ENCODE measurements around the gene STRIP2. TPM values are rescaled to one million over a fixed set of nuclear protein-coding genes. Genes with fewer than 3 reads are reported as not detected.
A peak's percentile ranks its signal among the peaks of the same experiment; 100 is the strongest.

Gene STRIP2
- total and polyA plus RNA-seq, 9 of the 15 experiments (the other 6 are each of a cell fraction or from before 2014, with no cell fraction given) = 10.1 to 81.8 (median 42.3) TPM

DNA sequence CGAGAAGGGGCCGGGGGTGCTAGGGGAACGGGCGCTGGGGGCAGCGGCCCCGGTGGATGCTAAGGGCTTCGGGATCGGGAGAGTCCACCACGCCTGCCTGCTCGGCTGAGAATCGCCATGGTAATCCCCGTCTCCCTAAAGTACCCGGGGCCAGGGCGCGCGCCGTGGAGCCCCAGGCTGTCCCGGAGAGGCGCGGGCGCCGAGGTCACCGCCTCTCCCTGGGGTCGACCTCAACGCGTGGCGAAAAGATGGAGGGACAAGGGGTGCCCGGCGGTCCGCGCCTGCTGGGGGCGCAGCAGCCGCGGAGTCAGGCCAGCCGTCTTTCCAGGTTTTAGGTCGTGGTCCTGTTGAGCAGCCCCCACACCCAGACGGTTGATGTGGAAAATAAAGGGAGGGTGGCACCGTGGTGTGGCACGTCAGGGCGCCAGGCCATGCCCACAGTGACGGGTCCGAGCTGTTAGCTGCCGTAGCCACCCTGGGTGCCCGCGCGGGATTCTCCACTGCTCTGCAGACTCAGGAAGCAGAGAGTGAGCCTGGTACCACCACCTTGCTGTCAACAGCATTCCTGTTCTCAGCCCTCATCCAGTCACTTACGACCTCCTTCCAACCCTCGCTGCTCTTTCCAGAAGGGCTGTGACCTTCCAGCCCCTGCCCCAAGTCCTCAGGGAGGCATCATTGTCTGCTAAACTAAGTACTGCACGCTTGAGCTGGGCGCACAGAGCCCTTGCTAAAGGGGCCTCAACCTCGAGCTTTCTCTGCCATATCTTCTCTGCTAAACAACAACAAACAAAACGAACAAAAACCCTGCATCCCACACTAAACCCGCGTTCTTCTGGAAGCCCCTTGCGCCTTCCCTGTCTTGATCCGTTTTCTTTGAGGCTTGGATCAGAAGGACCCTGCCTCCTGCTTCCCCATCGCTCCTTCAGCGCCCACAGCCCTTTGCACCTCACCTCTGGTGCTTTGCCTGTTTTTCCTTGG is 68.8 kb downstream of the STRIP2 start (continued):
- TF ChIP-seq, protein P1, sequence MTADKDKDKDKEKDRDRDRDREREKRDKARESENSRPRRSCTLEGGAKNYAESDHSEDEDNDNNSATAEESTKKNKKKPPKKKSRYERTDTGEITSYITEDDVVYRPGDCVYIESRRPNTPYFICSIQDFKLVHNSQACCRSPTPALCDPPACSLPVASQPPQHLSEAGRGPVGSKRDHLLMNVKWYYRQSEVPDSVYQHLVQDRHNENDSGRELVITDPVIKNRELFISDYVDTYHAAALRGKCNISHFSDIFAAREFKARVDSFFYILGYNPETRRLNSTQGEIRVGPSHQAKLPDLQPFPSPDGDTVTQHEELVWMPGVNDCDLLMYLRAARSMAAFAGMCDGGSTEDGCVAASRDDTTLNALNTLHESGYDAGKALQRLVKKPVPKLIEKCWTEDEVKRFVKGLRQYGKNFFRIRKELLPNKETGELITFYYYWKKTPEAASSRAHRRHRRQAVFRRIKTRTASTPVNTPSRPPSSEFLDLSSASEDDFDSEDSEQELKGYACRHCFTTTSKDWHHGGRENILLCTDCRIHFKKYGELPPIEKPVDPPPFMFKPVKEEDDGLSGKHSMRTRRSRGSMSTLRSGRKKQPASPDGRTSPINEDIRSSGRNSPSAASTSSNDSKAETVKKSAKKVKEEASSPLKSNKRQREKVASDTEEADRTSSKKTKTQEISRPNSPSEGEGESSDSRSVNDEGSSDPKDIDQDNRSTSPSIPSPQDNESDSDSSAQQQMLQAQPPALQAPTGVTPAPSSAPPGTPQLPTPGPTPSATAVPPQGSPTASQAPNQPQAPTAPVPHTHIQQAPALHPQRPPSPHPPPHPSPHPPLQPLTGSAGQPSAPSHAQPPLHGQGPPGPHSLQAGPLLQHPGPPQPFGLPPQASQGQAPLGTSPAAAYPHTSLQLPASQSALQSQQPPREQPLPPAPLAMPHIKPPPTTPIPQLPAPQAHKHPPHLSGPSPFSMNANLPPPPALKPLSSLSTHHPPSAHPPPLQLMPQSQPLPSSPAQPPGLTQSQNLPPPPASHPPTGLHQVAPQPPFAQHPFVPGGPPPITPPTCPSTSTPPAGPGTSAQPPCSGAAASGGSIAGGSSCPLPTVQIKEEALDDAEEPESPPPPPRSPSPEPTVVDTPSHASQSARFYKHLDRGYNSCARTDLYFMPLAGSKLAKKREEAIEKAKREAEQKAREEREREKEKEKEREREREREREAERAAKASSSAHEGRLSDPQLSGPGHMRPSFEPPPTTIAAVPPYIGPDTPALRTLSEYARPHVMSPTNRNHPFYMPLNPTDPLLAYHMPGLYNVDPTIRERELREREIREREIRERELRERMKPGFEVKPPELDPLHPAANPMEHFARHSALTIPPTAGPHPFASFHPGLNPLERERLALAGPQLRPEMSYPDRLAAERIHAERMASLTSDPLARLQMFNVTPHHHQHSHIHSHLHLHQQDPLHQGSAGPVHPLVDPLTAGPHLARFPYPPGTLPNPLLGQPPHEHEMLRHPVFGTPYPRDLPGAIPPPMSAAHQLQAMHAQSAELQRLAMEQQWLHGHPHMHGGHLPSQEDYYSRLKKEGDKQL (CRISPR knock-in tag; IDR thresholded peaks at IDR 0.05; ENCODE audit: borderline replicate concordance) = no peak
- TF ChIP-seq KLF16 (IDR thresholded peaks at IDR 0.05) (no peak), KAT7 (CRISPR knock-in tag; IDR thresholded peaks at IDR 0.05; ENCODE audit: borderline replicate concordance) (0 out of 2 replicates have a peak, but pooled peaks have one; percentile 56), ZNF444 (CRISPR knock-in tag; IDR thresholded peaks at IDR 0.05) (no peak)

Measured in K562 (cell line).